Amygdala (tissue), 56 donors: ENCODE measurements around the gene GPC1.

Experiments used
- DNase-seq, 56 donors: peaks; one replicate each; lab custom pipeline; 2025; lab: John Stamatoyannopoulos, UW

GPC1 gene

GRCh38 chr2:240396623-240397541 lies 38.6 kb upstream of the GPC1 start:
- DNase-seq: no peak

- no peak for DNase-seq
Measured at GRCh38 chr2:240397542-240397916, 37.9 kb upstream of the GPC1 start.

- DNase-seq: no peak
Measured at GRCh38 chr2:240397924-240398645, 37.4 kb upstream of the GPC1 start.

- DNase-seq: no peak
Measured at GRCh38 chr2:240398661-240399267, 36.7 kb upstream of the GPC1 start.

GRCh38 chr2:240399419-240400324 lies 35.8 kb upstream of the GPC1 start:
- no peak for DNase-seq

- DNase-seq: no peak
Measured at GRCh38 chr2:240400371-240401161, 34.9 kb upstream of the GPC1 start.

GRCh38 chr2:240401308-240401707 lies 34.2 kb upstream of the GPC1 start:
- no peak for DNase-seq

GRCh38 chr2:240401781-240402551 lies 33.5 kb upstream of the GPC1 start:
- no peak for DNase-seq

- no peak for DNase-seq
Measured at GRCh38 chr2:240402566-240403272, 32.7 kb upstream of the GPC1 start.

- no peak for DNase-seq
Measured at GRCh38 chr2:240403396-240404104, 31.9 kb upstream of the GPC1 start.

GRCh38 chr2:240404174-240404852 lies 31.1 kb upstream of the GPC1 start:
- no peak for DNase-seq

- DNase-seq: no peak
Measured at GRCh38 chr2:240405133-240405532, 30.3 kb upstream of the GPC1 start.

GRCh38 chr2:240405684-240406313 lies 29.7 kb upstream of the GPC1 start:
- no peak for DNase-seq

GRCh38 chr2:240407090-240407489 lies 28.4 kb upstream of the GPC1 start:
- DNase-seq: no peak

- no peak for DNase-seq
Measured at GRCh38 chr2:240410004-240410403, 25.5 kb upstream of the GPC1 start.

- no peak for DNase-seq
Measured at GRCh38 chr2:240410808-240411207, 24.7 kb upstream of the GPC1 start.
